ENCODE measurements around the gene DSCAM. TPM values are rescaled to one million over a fixed set of nuclear protein-coding genes. Genes with fewer than 3 reads are reported as not detected.

The DSCAM gene
- total and polyA plus RNA-seq, 10 of the 15 experiments (the other 5 are each of a cell fraction or from before 2014, with no cell fraction given): not detected

DNA sequence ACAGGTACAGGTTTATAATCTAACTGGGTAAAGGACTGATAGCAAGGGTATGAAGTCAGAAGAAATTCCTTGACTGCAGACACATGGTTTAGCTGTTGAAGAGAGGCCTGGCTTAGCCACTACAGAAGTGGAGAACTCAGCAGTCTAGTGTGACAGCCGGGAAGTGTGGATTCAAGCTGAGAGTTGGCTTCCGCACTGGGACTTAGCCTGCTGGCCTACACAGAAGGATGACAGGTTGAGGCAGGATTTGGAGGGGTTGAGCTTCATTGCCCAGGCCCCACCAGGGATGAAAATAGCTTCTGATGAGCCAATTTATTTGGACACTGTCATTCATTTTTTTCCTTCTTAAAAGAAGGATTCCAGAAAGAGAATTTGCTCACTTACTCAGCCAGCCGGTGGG lies 695.3 kb downstream of the DSCAM start:
- RAD21 ChIA-PET (ENCODE audit: unreplicated experiment): no interaction called here
- no peak for FAIRE-seq
- H3K27me3 ChIP-seq (replicated peaks in 1 of 2; ENCODE audit: control insufficient read depth in 2 of 2, insufficient read depth in 2 of 2, low read length in 1 of 2): no peaks in the 10 kb centered on the region
- DNase-seq (ENCODE audit: low read depth, low spot score): no peak
- H2AFZ ChIP-seq (ENCODE audit: control insufficient read depth, low read depth, low read length): no peak overlapping the region
- 2% methylated on average over 3 of the region's 3 CpGs for WGBS (ENCODE audit: insufficient coverage, insufficient replicate concordance, low lambda C conversion rate, missing lambda C conversion rate)
- H3K9me3 ChIP-seq (replicated peaks; ENCODE audit: control insufficient read depth, insufficient read depth, low read length): no peaks in the 10 kb centered on the region; the same call in 2 of the 3 replicates
- H3K79me2 ChIP-seq (ENCODE audit: control insufficient read depth, insufficient read depth, low read length): no peaks in the 10 kb centered on the region
- intact Hi-C loops (cut with micrococcal nuclease; ENCODE audit: unreplicated experiment) (no loop called here), in situ Hi-C loops (cut with MboI) (no loop called here)
- SMC1A ChIA-PET (ENCODE audit: uncharacterized antibody, unreplicated experiment): no interaction called here
- H3K9ac ChIP-seq (ENCODE audit: control insufficient read depth, insufficient read depth, low read length): no peak overlapping the region
- ATAC-seq: no peak
- no peak overlapping the region for H3K4me2 ChIP-seq (ENCODE audit: control insufficient read depth, insufficient read depth)
- POLR2A ChIA-PET: no interaction called here
- H3K36me3 ChIP-seq (ENCODE audit: control insufficient read depth in 2 of 2, insufficient read depth in 2 of 2, low read length in 1 of 2): no peaks in the 10 kb centered on the region
- no TSS peak for BruUV-seq (replicated peaks)
- TF ChIP-seq YY1 (IDR thresholded peaks at IDR 0.05; ENCODE audit: low read depth, low read length) (no peak), SP1 (IDR thresholded peaks at IDR 0.05; ENCODE audit: low read depth, low read length) (no peak), NKRF (conservative IDR thresholded peaks at IDR 0.05) (no peak), ELK1 (IDR thresholded peaks at IDR 0.05; ENCODE audit: low read depth, low read length) (no peak), MXI1 (IDR thresholded peaks at IDR 0.05; ENCODE audit: low read depth, low read length) (no peak), SUPT20H (IDR thresholded peaks at IDR 0.05; ENCODE audit: borderline replicate concordance, control insufficient read depth, low read depth, low read length) (no peak), KLF5 (IDR thresholded peaks at IDR 0.05; ENCODE audit: partially characterized antibody) (no peak), ZNF207 (IDR thresholded peaks at IDR 0.05; ENCODE audit: borderline replicate concordance) (no peak), ZBTB40 (IDR thresholded peaks at IDR 0.05; ENCODE audit: borderline replicate concordance) (no peak), NBN (IDR thresholded peaks at IDR 0.05) (no peak), ATF7 (IDR thresholded peaks at IDR 0.05; ENCODE audit: low read depth) (no peak), TARDBP (IDR thresholded peaks at IDR 0.05; ENCODE audit: borderline replicate concordance) (no peak), BACH1 (IDR thresholded peaks at IDR 0.05; ENCODE audit: borderline replicate concordance) (no peak)
- TF ChIP-seq, protein P1, sequence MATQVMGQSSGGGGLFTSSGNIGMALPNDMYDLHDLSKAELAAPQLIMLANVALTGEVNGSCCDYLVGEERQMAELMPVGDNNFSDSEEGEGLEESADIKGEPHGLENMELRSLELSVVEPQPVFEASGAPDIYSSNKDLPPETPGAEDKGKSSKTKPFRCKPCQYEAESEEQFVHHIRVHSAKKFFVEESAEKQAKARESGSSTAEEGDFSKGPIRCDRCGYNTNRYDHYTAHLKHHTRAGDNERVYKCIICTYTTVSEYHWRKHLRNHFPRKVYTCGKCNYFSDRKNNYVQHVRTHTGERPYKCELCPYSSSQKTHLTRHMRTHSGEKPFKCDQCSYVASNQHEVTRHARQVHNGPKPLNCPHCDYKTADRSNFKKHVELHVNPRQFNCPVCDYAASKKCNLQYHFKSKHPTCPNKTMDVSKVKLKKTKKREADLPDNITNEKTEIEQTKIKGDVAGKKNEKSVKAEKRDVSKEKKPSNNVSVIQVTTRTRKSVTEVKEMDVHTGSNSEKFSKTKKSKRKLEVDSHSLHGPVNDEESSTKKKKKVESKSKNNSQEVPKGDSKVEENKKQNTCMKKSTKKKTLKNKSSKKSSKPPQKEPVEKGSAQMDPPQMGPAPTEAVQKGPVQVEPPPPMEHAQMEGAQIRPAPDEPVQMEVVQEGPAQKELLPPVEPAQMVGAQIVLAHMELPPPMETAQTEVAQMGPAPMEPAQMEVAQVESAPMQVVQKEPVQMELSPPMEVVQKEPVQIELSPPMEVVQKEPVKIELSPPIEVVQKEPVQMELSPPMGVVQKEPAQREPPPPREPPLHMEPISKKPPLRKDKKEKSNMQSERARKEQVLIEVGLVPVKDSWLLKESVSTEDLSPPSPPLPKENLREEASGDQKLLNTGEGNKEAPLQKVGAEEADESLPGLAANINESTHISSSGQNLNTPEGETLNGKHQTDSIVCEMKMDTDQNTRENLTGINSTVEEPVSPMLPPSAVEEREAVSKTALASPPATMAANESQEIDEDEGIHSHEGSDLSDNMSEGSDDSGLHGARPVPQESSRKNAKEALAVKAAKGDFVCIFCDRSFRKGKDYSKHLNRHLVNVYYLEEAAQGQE (IDR thresholded peaks at IDR 0.05; ENCODE audit: low read depth, low read length): no peak
- no peaks in the 10 kb centered on the region for H4K20me1 ChIP-seq (ENCODE audit: control insufficient read depth, insufficient read depth)
- CTCF ChIA-PET: no interaction called here
- no peaks in the 10 kb centered on the region for H3K4me1 ChIP-seq (ENCODE audit: control insufficient read depth, insufficient read depth, low read length)
- no peak overlapping the region for H3K27ac ChIP-seq (ENCODE audit: control insufficient read depth, insufficient read depth)
- H3K4me3 ChIP-seq: no peak overlapping the region

Measured in GM12878 (cell line).